Measurements from ENCODE around the gene HSD11B1. TPM values are rescaled to one million over a fixed set of nuclear protein-coding genes. Genes with fewer than 3 reads are reported as not detected.
A peak's percentile ranks its signal among the peaks of the same experiment; 100 is the strongest.
"Not testable (repeated sequence)": the region's sequence is repeated elsewhere in the genome, so short reads cannot be mapped to it uniquely, and the experiment has no call there.

Gene HSD11B1
- total RNA-seq, 1 experiment from 2014 or later: 0.72 TPM

DNA sequence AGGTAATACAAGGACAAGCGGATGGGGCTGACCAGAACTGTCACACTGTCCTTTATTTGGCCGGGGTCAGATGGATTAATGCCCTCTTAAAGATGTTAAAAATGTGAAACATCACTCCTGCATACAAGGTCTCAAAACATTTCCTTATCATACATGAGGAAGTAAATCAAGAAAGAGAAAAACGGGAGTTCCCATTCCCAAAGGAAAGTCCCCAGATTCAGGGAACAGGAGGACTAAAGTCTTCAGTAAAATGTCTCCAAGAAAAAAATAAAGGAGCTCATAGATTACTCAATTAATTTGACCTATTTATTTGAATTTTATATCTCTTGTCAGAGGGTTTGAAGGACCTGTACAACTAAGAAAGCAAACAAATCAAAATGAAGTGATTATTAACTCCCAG is 13.4 kb upstream of the HSD11B1 start:
- DNase-seq (ENCODE audit: low read depth): no peak

GRCh38 chr1:209692296-209692695 is 12.3 kb upstream of the HSD11B1 start:
- DNase-seq (ENCODE audit: low read depth): peak; percentile 25

DNA sequence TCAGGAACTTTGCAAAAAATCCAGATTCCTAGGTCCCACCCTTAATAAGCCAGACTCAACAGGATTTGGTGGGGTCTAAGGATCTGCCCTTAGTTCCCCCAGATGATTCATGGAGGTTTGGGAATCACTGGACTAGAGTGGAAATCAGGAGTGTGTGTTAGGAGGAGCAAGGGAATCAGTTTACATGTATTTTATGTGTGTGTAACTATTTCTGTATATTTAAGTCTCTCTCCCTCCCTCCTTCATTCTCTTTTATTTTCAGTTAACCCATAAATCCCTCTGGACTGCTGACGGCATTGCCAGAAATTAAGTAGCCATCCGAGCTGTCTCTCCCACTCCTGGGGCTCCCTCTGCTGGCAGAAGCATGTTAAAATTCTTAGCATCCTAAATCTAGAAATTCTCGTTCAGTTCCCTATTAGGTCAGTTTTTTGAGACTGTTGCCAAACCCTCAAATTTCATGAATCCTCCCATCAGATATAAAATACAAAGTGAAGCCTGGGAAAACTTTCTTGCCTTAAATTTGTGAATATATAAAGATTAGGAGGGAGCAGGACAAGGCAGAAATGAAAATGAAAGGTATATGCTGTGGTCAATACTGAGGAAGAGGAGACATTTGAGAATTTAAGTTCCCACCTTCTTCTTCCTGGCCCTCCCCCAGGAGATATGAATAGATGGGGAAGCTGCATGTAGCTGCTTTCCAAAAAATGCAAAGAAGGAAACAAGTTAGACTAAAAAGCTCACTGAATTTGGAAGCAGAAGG is 11.7 kb upstream of the HSD11B1 start:
- DNase-seq (ENCODE audit: low read depth): peak; percentile 80

- no peak for DNase-seq (ENCODE audit: low read depth)
These were observed 8.0 kb upstream of the HSD11B1 start for GRCh38 chr1:209696673-209697072.

DNA sequence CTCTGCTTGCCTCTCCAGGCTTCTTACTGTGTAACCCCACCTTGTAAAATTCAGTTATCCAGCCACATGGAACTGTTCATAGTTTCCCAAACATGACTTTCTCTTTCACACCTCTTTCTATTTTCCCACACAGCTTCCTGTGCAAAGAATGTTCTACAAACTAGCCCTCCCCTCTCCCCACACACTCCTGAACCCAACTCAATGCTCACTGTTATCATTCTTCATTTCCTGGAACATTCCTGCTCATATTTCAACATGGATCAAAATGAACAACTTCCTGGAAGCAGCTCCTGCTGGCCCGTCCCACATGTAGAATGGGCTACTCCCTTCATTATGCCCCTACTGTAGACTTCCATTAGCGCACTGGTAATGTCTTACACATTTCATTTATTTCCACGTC is 7.5 kb upstream of the HSD11B1 start:
- no peak for DNase-seq (ENCODE audit: low read depth)

- DNase-seq (ENCODE audit: low read depth): not testable (repeated sequence)
These were observed 4.0 kb upstream of the HSD11B1 start for GRCh38 chr1:209700686-209701085.

DNA sequence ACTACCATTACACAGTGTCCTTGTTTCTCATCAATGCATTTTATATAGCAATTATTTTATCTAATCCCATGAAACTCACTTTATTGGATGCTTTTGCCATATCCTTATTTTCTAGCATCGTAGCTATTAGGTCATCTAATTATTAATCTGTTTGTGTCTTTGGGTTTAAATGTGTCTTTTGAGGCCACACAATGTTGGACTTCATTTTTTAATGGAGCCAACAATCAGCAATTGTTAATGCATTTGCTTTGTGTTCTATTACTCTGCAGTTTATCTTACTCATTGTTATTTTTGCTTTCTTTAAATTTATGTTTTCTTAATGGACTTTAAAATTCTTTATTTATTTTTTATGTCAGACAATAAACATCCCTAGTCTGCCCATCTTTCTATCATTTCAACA is 1.8 kb upstream of the HSD11B1 start:
- DNase-seq (ENCODE audit: low read depth): no peak

GRCh38 chr1:209703834-209704504 is 677 bp upstream of the HSD11B1 start:
- no peak for DNase-seq (ENCODE audit: low read depth)

- no peak for DNase-seq (ENCODE audit: low read depth)
These were observed 470 bp downstream of the HSD11B1 start for GRCh38 chr1:209705033-209705598.

DNA sequence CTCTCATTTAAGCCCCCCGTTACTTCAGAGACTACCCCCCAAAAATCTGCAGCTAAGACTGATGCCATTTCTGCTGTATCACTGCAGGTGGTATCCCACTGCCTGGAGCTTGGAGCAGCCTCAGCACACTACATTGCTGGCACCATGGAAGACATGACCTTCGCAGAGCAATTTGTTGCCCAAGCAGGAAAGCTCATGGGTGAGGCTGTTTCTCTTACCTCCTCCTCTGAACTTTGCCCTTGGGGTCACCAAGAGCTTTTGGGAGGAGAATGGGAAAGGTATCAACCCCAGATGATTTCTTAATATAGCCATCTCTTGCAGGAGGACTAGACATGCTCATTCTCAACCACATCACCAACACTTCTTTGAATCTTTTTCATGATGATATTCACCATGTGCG is 2.0 kb downstream of the HSD11B1 start:
- no peak for DNase-seq (ENCODE audit: low read depth)

DNA sequence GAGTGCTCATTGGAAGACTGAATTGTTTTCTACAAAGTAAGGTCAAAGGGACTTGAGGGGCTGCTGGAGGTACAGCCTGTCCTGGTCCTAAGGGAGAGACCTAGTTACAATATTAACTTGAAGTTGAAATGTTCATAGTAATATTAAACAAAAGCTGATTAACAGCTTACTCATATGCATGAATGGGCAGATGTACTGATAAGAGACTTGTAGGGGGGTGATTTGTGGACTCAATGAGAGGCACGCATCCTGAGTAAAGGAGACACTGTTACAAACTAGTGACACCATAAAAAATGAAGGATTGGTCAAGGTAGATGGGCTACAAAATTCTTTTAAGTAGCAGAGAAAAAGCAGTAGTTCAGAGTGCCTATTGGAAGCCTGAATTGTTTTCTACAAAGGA is 2.7 kb downstream of the HSD11B1 start:
- DNase-seq (ENCODE audit: low read depth): no peak

DNA sequence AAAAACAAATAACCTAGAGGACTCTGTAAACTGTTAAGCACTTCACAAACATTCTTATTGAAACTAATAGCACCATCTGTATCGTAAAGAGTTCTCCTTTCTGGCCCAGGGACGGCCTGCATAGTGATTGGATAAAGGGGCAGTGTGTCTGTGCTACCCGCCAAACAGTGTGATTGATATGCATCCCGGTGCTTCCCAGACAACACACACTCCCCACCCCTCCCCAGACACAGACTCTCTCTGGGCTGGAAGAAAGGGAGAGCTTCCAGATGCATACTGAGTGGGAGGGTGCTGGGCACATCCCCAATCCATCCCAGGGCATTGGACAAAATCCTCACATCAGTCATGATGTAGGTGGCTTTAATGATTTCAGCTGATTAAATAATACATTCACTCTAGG is 3.7 kb downstream of the HSD11B1 start:
- DNase-seq (ENCODE audit: low read depth): no peak

DNA sequence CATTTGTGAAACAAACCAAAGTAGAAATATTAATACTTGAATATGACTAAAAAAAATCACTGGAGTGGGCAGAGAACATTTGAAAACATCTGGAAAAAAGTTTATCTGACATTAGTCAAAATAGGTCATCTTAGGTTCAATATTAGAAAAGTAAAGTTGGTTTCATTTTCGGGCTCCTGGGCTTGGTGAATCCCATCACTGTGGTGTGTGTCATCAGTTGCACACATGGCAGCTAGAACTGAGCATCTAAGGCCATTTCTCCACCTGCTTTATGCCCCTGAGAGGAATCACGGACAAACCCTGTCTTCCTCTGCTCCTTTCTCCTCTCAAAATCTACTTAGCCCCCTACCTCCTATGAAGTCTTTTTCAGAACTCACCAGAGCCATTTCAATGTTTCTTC is 5.4 kb downstream of the HSD11B1 start:
- peak; percentile 25 for DNase-seq (ENCODE audit: low read depth)

GRCh38 chr1:209710847-209711246 is 6.2 kb downstream of the HSD11B1 start:
- DNase-seq (ENCODE audit: low read depth): no peak

DNA sequence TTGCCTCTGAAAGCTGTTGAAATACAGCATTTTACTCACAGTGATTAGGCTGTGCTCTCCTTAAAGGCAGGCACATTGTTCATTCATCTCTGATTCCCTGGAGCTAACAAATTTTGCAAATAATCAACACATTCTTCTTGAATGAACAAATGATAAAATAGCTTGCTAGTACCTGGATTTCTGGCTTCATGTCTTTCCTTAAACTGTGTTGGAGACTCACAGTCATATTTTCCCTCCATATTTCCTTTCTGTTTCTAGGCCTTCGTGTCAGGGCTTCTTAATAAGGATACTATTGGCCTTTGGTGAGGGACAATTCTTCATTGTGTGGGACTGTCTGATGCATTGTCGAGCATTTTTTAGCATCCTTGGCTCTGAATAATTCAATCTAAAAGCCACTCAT is 9.7 kb downstream of the HSD11B1 start:
- no peak for DNase-seq (ENCODE audit: low read depth)

DNA sequence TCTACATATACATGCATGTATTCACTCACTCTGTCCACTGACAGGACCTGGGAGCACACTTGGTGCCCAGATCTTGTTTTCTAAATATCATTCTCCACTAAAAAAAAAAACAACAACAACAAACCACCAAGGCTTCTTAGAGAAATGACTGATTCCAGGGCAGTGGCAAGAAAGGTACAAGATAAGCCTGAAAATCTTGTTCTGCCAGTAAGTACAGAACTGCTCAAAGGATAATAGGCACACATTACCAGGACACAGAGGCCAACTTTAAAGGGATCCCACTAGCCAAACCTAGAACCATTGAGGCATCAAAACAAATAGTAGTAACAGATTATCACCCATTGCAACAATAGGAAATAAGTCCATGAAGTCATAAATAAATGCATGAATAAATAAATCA is 10.7 kb downstream of the HSD11B1 start:
- DNase-seq (ENCODE audit: low read depth): no peak

DNA sequence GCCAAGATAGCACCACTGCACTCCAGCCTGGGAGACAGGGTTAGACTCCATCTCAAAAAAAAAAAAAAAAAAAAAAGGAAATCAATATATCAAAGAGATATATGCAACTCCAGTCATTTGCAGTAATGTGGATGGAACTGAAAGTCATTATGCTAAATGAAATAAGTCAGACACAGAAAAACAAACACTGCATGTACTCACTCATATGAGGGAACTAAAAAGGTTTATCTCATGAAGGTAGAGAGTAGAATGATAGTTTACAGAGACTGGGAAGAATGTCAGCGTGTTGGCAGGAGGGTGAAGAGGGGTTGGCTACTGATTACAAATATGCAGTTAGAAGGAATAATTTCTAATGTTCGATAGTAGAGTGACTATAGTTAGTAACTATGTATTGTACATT is 13.2 kb downstream of the HSD11B1 start:
- DNase-seq (ENCODE audit: low read depth): no peak

DNA sequence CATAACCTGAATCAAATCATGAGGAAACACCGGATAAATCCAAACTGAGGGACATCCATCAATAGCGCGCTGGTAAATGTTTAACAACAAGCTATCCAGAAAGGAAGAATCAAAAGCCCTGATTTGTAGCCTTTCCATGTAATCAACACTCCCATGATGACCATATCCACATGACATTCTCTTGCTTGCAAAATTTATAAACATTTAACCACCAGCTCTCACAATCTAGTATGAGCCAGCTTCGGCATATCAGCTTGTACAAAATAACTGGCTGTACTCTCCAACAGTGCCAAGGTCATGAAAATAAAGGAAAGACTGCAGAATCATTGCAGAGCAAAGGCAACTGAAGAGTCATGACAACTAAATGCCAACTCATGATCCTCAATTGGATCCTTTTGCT is 15.7 kb downstream of the HSD11B1 start:
- no peak for DNase-seq (ENCODE audit: low read depth)

DNA sequence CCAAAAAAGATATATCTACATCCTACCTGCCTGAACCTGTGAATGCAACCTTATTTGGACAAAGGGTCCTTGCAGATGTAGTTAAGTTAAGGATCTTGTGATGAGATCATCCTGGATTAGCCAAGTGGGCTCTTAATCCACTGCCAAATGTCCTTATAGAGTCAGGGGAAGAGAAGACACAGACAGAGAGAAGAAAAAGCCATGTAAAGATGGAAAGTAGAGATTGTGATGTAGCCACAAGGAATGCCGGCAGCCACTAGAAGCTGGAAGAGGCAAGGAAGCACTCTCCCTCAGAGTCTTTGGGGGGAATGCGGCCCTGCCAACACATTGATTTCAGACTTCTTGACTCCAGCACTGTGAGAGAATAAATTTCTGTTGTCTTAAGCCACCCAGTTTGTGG is 16.2 kb downstream of the HSD11B1 start:
- no peak for DNase-seq (ENCODE audit: low read depth)

DNA sequence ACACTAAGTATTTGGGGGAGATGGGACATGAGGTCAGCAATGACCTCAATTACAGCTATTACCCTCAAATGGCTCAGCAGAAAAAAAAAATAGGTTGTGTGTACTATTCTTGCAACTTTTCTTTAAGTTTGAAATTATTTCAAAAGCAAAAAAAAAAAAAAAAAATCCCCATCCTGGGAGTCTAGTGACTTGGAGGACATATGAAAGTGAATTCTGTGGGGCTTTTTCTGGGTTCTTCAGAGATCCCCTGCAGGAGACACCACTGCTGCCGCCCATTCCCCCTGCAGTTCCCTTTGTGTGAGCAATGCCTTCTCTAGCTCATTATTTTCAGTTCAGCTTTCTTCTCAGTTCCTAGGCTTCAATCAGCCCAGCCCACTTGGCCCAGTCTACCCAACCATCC is 16.7 kb downstream of the HSD11B1 start:
- no peak for DNase-seq (ENCODE audit: low read depth)

DNA sequence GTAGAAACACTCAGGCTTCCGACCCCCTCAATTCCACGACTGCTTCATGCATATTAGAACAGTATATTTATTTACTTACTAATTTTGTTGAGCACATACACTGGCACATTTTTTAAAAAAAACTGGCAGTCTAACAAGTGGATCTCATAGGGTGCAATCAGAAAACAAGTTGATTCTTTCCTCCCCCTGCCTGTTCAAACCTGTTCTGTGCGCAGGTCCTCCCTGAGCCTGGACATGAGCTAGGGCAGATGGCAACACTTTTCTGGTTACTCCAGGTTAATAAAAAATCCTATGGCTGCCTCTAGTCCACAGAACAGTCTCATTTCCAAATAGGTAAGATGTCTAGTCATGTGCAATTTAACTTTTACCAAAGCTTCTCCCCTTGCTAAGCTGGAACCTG is 18.6 kb downstream of the HSD11B1 start:
- DNase-seq (ENCODE audit: low read depth): no peak

- no peak for DNase-seq (ENCODE audit: low read depth)
These were observed 19.4 kb downstream of the HSD11B1 start for GRCh38 chr1:209723756-209724693.

All from RPMI7951 (cell line).